Mesenchymal stem cell (in vitro differentiated cells and primary cell): ENCODE data around the gene PPIG.

Source experiments
- DNase-seq: peaks from one replicate; pipeline ENCODE4 v3.0.0-alpha.2; 2013
- H2AFZ ChIP-seq: one replicate; pipeline ENCODE4 v1.6.1; 2013; ENCODE audit warnings: low read depth, mild to moderate bottlenecking, control low read depth, inconsistent platforms, low read length, moderate library complexity
- H2AK5ac ChIP-seq: 2 replicates; pipeline ENCODE4 v1.6.1; 2013; ENCODE audit warnings: low read length, moderate library complexity, mild to moderate bottlenecking, inconsistent platforms; ENCODE audit not compliant: severe bottlenecking
- H2BK120ac ChIP-seq: one replicate; pipeline ENCODE4 v1.6.1; 2013; ENCODE audit warnings: low read depth, mild to moderate bottlenecking, inconsistent platforms, low read length, moderate library complexity
- H2BK12ac ChIP-seq, 2 experiments: one replicate each; pipeline ENCODE4 v1.6.1; 2013; ENCODE audit warnings: inconsistent platforms in 2 of 2, low read length in 2 of 2, mild to moderate bottlenecking in 2 of 2, moderate library complexity in 2 of 2, control low read depth in 1 of 2
- H2BK15ac ChIP-seq: one replicate; pipeline ENCODE4 v1.6.1; 2013; ENCODE audit warnings: mild to moderate bottlenecking, low read depth, inconsistent platforms; ENCODE audit not compliant: poor library complexity, severe bottlenecking
- H2BK5ac ChIP-seq: 2 replicates; pipeline ENCODE4 v1.6.1; 2013; ENCODE audit warnings: low read depth, mild to moderate bottlenecking, low read length, control low read depth, inconsistent platforms; ENCODE audit not compliant: poor library complexity, severe bottlenecking
- H3K14ac ChIP-seq, 2 experiments: one replicate each; pipeline ENCODE4 v1.6.1; 2013; ENCODE audit warnings: inconsistent platforms in 2 of 2, low read length in 2 of 2, control low read depth in 1 of 2, mild to moderate bottlenecking in 1 of 2, moderate library complexity in 1 of 2
- H3K18ac ChIP-seq, 2 experiments: one replicate each; pipeline ENCODE4 v1.6.1; 2013; ENCODE audit warnings: inconsistent platforms in 2 of 2, low read length in 2 of 2, control low read depth in 1 of 2, low read depth in 1 of 2, mild to moderate bottlenecking in 1 of 2
- H3K23ac ChIP-seq, 2 experiments: one replicate each; pipeline ENCODE4 v1.6.1; 2013; ENCODE audit warnings: inconsistent platforms in 2 of 2, low read length in 2 of 2, mild to moderate bottlenecking in 2 of 2, moderate library complexity in 2 of 2, control low read depth in 1 of 2
- H3K27ac ChIP-seq: 2 replicates; pipeline ENCODE4 v1.5.1; 2013; ENCODE audit warnings: mild to moderate bottlenecking, moderate library complexity, low read length, control low read depth, inconsistent platforms; ENCODE audit not compliant: poor library complexity, severe bottlenecking
- H3K27me3 ChIP-seq, 2 experiments: 2 replicates each; pipeline versions ENCODE4 v1.6.1 to v1.7.0; 2013; ENCODE audit warnings: low read length in 2 of 2, mild to moderate bottlenecking in 2 of 2, moderate library complexity in 2 of 2, control low read depth in 1 of 2, inconsistent platforms in 1 of 2; ENCODE audit not compliant: control insufficient read depth in 1 of 2, insufficient read depth in 1 of 2
- H3K36me3 ChIP-seq, 2 experiments: 2 replicates each; pipeline versions ENCODE4 v1.6.1 to v1.7.0; 2013; ENCODE audit warnings: low read length in 2 of 2, control low read depth in 1 of 2, inconsistent platforms in 1 of 2, low read depth in 1 of 2, mild to moderate bottlenecking in 1 of 2; ENCODE audit not compliant: insufficient read depth in 2 of 2, control insufficient read depth in 1 of 2
- H3K4ac ChIP-seq, 2 experiments: one replicate each; pipeline ENCODE4 v1.6.1; 2013; ENCODE audit warnings: inconsistent platforms in 2 of 2, low read length in 2 of 2, mild to moderate bottlenecking in 2 of 2, moderate library complexity in 2 of 2, control low read depth in 1 of 2, low read depth in 1 of 2
- H3K4me1 ChIP-seq: 2 replicates; pipeline ENCODE4 v1.6.1; 2013; ENCODE audit warnings: low read depth, low read length, control low read depth; ENCODE audit not compliant: control insufficient read depth, insufficient read depth
- H3K4me2 ChIP-seq: 2 replicates; pipeline ENCODE4 v1.6.1; 2013; ENCODE audit warnings: low read length, mild to moderate bottlenecking, inconsistent platforms; ENCODE audit not compliant: poor library complexity, severe bottlenecking
- H3K4me3 ChIP-seq, 2 experiments: 2 replicates each; pipeline versions ENCODE4 v1.5.1 to v1.7.0; 2013; ENCODE audit warnings: low read length in 2 of 2, mild to moderate bottlenecking in 2 of 2, control low read depth in 1 of 2, low read depth in 1 of 2; ENCODE audit not compliant: insufficient read depth in 1 of 2
- H3K79me1 ChIP-seq: replicated peaks from 2 replicates; pipeline ENCODE4 v1.6.1; 2013; ENCODE audit warnings: mild to moderate bottlenecking, control low read depth, low read length, inconsistent platforms; ENCODE audit not compliant: poor library complexity, severe bottlenecking
- H3K9ac ChIP-seq: 2 replicates; pipeline ENCODE4 v1.7.0; 2013; ENCODE audit warnings: mild to moderate bottlenecking, low read length, moderate library complexity
- H3K9me3 ChIP-seq: 2 replicates; pipeline ENCODE4 v1.7.0; 2013; ENCODE audit warnings: mild to moderate bottlenecking, low read length; ENCODE audit not compliant: control insufficient read depth
- H4K8ac ChIP-seq: one replicate; pipeline ENCODE4 v1.6.1; 2013; ENCODE audit warnings: inconsistent platforms, mild to moderate bottlenecking, low read length, moderate library complexity
- H4K91ac ChIP-seq: one replicate; pipeline ENCODE4 v1.6.1; 2013; ENCODE audit warnings: mild to moderate bottlenecking, low read length, inconsistent platforms
- WGBS: methylation state at CpG from one replicate; pipeline ENCODE4 v1.1.7; 2013; ENCODE audit warnings: mixed read lengths; 5-methylcytosine and 5-hydroxymethylcytosine counted together

The PPIG gene

DNA sequence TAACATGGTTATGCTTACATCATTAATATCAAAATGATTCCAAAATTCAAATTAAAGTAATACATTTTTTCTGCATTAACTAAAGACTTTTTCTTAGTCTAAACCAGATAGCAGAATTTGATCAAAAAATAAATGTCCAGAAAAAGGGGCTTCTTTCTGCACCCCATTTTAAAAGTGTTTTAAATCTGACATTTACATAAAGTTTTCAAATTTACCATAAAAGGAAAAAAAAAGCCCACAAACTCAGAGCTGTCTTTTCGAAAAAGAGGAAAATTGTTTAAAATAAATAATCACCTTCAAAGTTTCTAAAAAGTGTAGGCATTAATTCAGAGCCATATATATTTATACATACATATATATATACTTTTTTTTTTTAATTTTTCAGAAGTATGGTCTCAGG lies 12.0 kb upstream of the PPIG start:
- peaks cover 0 to 3% of the 10 kb centered on the region in 2 experiments for H3K36me3 ChIP-seq
- H3K27me3 ChIP-seq = no peaks in the 10 kb centered on the region
- no peak for DNase-seq
- H2BK5ac ChIP-seq = no peak overlapping the region
- peaks cover 9% of the 10 kb centered on the region for H3K79me1 ChIP-seq
- H3K9me3 ChIP-seq = no peaks in the 10 kb centered on the region
- H3K27ac ChIP-seq = no peak overlapping the region
- no peak overlapping the region for H3K4ac ChIP-seq
- no peaks in the 10 kb centered on the region for H3K4me1 ChIP-seq
- H3K4me3 ChIP-seq = no peak overlapping the region
- H4K91ac ChIP-seq = no peak overlapping the region
- H2AFZ ChIP-seq = no peak overlapping the region
- H3K18ac ChIP-seq = no peak overlapping the region
- H2AK5ac ChIP-seq = no peak overlapping the region
- no peak overlapping the region for H3K4me2 ChIP-seq
- H2BK12ac ChIP-seq = no peak overlapping the region
- H2BK120ac ChIP-seq = no peak overlapping the region
- no peak overlapping the region for H4K8ac ChIP-seq
- peak overlapping the region; percentile 90 for H3K9ac ChIP-seq
- no peak overlapping the region for H2BK15ac ChIP-seq
- no CpG with 5 or more reads among the region's 1 CpG for WGBS
- no peak overlapping the region for H3K23ac ChIP-seq
- H3K14ac ChIP-seq = no peak overlapping the region

DNA sequence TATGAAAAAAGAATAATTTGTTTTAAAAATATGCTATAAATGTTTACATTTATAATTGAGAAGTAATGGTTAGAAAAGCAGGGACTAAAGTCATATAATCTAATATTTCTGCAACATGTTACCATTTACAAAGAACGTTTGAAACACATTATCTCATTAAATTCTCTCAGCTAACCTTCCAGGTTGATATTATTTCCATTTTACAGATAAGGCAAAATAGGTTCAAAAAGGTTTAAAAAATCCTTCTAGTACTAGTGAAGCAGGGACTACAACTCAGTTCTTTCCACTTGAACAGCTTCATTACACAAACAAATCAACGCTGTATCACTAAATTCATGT lies 11.4 kb upstream of the PPIG start:
- no peaks in the 10 kb centered on the region for H3K4me1 ChIP-seq
- H3K79me1 ChIP-seq = peaks cover 9% of the 10 kb centered on the region
- 0% methylated on average over 2 of the region's 2 CpGs for WGBS
- H3K23ac ChIP-seq = no peak overlapping the region
- peak overlapping the region in 1 of 2 experiments; percentile 93 for H3K4me3 ChIP-seq
- peak overlapping the region; percentile 82 for H2AFZ ChIP-seq
- H2BK12ac ChIP-seq = no peak overlapping the region
- no peaks in the 10 kb centered on the region for H3K27me3 ChIP-seq
- H3K9ac ChIP-seq = peak overlapping the region; percentile 90
- no peak overlapping the region for H4K91ac ChIP-seq
- no peak overlapping the region for H3K14ac ChIP-seq
- no peak overlapping the region for H3K4ac ChIP-seq
- H2AK5ac ChIP-seq = no peak overlapping the region
- DNase-seq = no peak
- H3K36me3 ChIP-seq = peaks cover 0 to 3% of the 10 kb centered on the region in 2 experiments
- peak overlapping the region; percentile 94 for H3K4me2 ChIP-seq
- H3K18ac ChIP-seq = no peak overlapping the region
- no peaks in the 10 kb centered on the region for H3K9me3 ChIP-seq
- no peak overlapping the region for H2BK5ac ChIP-seq
- H2BK120ac ChIP-seq = no peak overlapping the region
- no peak overlapping the region for H4K8ac ChIP-seq
- no peak overlapping the region for H2BK15ac ChIP-seq
- no peak overlapping the region for H3K27ac ChIP-seq

DNA sequence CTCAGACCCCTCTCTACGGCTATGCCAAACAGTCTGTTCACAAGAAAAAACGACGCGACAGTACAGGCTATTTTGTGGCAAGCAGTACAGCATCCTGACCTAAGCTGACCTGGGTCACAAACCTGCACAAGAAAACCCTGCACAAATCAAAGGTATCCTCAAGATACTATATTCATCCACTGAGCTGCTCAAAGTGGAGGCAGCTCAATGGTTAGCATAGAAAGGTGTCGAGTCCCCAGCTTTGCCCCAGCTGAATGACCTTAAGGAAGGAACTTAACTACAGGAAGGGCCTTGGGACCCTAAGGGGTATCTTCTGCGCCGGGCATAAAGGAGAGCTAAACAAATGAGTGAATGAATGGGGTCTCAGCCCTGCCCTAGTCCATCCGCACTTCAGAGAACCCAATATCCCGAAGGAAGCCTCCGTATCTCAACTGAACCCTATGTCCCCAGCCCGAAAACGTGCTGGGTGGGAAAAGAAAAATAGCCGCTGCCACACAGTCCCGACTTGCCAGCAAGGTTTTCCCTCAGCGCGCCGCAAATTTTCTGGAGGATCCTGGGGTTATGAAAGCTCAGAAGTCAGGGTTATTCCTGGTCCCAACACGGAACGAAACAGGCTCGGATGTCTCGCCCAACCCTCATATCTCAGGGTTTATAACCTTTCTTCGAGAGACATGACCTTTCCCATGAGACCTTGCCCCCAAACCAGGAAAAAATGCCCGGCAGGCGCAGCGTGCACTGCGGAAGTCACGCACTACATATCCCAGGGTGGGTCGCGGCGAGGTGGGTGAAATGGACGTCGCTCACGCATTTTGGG lies 10.8 kb upstream of the PPIG start, which contains the start of gene FASTKD1:
Gene FASTKD1, minus strand, starts transcription at position 706 of the 814 bp plus-strand sequence. CDS start 1,836 bp downstream, outside the sequence.
- Histone ChIP-seq H3K4me1 (no peaks in the 10 kb centered on the region), H3K9me3 (no peaks in the 10 kb centered on the region), H3K36me3 (peaks cover 0 to 3% of the 10 kb centered on the region in 2 experiments), H4K8ac (peak within 1 kb of the TSS; percentile 71), H2AK5ac (no peak within 1 kb of the TSS), H3K79me1 (peaks cover 9% of the 10 kb centered on the region), H2AFZ (peak within 1 kb of the TSS; percentile 82), H3K27ac (peak within 1 kb of the TSS; percentile 24), H3K27me3 (no peaks in the 10 kb centered on the region), H3K4ac (peak within 1 kb of the TSS in 1 of 2 experiments; percentile 32), H2BK5ac (no peak within 1 kb of the TSS), H3K23ac (no peak within 1 kb of the TSS), H4K91ac (no peak within 1 kb of the TSS), H3K18ac (peak within 1 kb of the TSS; percentile 54 to 66), H2BK120ac (peak within 1 kb of the TSS; percentile 42), H3K14ac (peak within 1 kb of the TSS in 1 of 2 experiments; percentile 70), H3K4me3 (peak within 1 kb of the TSS; percentile 66 to 93), H2BK15ac (no peak within 1 kb of the TSS), H3K4me2 (peak within 1 kb of the TSS; percentile 94), H2BK12ac (no peak within 1 kb of the TSS), H3K9ac (peak within 1 kb of the TSS; percentile 90)
- peak; percentile 90 for DNase-seq
- WGBS = under 1% methylated on average over 33 of the region's 33 CpGs

- H2BK120ac ChIP-seq = no peak overlapping the region
- 47% methylated on average over 4 of the region's 6 CpGs for WGBS
Observed at GRCh38 chr2:169573974-169574299, 10.2 kb upstream of the PPIG start.

More at GRCh38 chr2:169573974-169574299, 10.2 kb upstream of the PPIG start:
- Histone ChIP-seq H2AK5ac (no peak overlapping the region), H3K9ac (peak overlapping the region; percentile 90), H2BK15ac (no peak overlapping the region), H3K18ac (no peak overlapping the region), H3K79me1 (peaks cover 8% of the 10 kb centered on the region), H4K91ac (no peak overlapping the region), H2BK12ac (no peak overlapping the region), H2AFZ (no peak overlapping the region), H3K36me3 (peaks cover 0 to 2% of the 10 kb centered on the region in 2 experiments), H3K9me3 (no peaks in the 10 kb centered on the region), H3K4me1 (no peaks in the 10 kb centered on the region), H3K14ac (no peak overlapping the region), H3K27me3 (no peaks in the 10 kb centered on the region), H2BK5ac (no peak overlapping the region), H3K4me2 (peak overlapping the region; percentile 94), H3K27ac (no peak overlapping the region), H3K4ac (no peak overlapping the region), H3K23ac (no peak overlapping the region), H4K8ac (no peak overlapping the region), H3K4me3 (peak overlapping the region; percentile 66 to 93)
- DNase-seq = no peak
